SK-N-SH (cell line): ENCODE results near the gene CKS1B. TPM values are rescaled to one million over a fixed set of nuclear protein-coding genes. Genes with fewer than 3 reads are reported as not detected.

ENCODE experiments used
- CTCF ChIA-PET: fragments of 300-600, 350-600 bp; formaldehyde crosslinking; extraction: SDS; loops from one replicate; lab custom pipeline; 2021; lab: Yijun Ruan, JAX
- POLR2A ChIA-PET: fragments of 350-600 bp; sonication (Branson Sonifier 250); formaldehyde crosslinking; extraction: SDS; loops from one replicate; lab custom pipeline; 2020; ENCODE audit warnings: antibody characterized with exemption, inconsistent platforms; lab: Yijun Ruan, JAX
- DNase-seq: peaks from one replicate; pipeline ENCODE4 v3.0.0; 2012
- H2AFZ ChIP-seq: fragments of 200-600 bp; sonication (generic); 2 replicates; pipeline ENCODE4 v1.8.1; 2016; ENCODE audit warnings: antibody characterized with exemption, mild to moderate bottlenecking, low read depth
- H3F3A ChIP-seq: fragments of 200-600 bp; sonication (generic); replicated peaks from 2 replicates; pipeline ENCODE3; 2016; ENCODE audit warnings: antibody characterized with exemption, mild to moderate bottlenecking; ENCODE audit not compliant: insufficient read depth
- H3K27ac ChIP-seq, 2 experiments: fragments of 200-500 bp in 1 of 2; fragments of 200-600 bp in 1 of 2; sonication (Bioruptor generic) in 1 of 2; sonication (generic), shearing (Covaris generic) in 1 of 2; 2 replicates each; pipeline versions ENCODE4 v1.5.1 to v1.6.1; 2014 to 2016; ENCODE audit warnings: low read depth in 2 of 2, inconsistent platforms in 1 of 2, low read length in 1 of 2, mild to moderate bottlenecking in 1 of 2, mixed read lengths in 1 of 2
- H3K27me3 ChIP-seq: fragments of 200-600 bp; sonication (generic), shearing (Covaris generic); 2 replicates; pipeline ENCODE4 v1.6.1; 2016; ENCODE audit warnings: mixed run types; ENCODE audit not compliant: insufficient read depth
- H3K36me3 ChIP-seq, 2 experiments: fragments of 200-500 bp in 1 of 2; fragments of 200-600 bp in 1 of 2; sonication (Bioruptor generic) in 1 of 2; sonication (generic) in 1 of 2; replicated peaks in 1 of 2; 2 replicates each; pipeline versions ENCODE3 to v1.5.1; 2014 to 2016; ENCODE audit warnings: low read length in 1 of 2, mild to moderate bottlenecking in 1 of 2; ENCODE audit not compliant: insufficient read depth in 2 of 2, control insufficient read depth in 1 of 2
- H3K4me1 ChIP-seq, 2 experiments: fragments of 200-500 bp in 1 of 2; fragments of 200-600 bp in 1 of 2; sonication (Bioruptor generic) in 1 of 2; sonication (generic), shearing (Covaris generic) in 1 of 2; 2 replicates each; pipeline versions ENCODE4 v1.5.1 to v1.6.1; 2014 to 2016; ENCODE audit warnings: low read depth in 1 of 2, low read length in 1 of 2, mixed run types in 1 of 2; ENCODE audit not compliant: insufficient read depth in 2 of 2, control insufficient read depth in 1 of 2
- H3K4me2 ChIP-seq: fragments of 200-600 bp; sonication (generic), shearing (Covaris generic); 2 replicates; pipeline ENCODE4 v1.6.1; 2017; ENCODE audit warnings: mixed run types
- H3K4me3 ChIP-seq, 2 experiments: fragments of 200-500 bp in 1 of 2; fragments of 200-600 bp in 1 of 2; sonication (Bioruptor generic) in 1 of 2; sonication (generic), shearing (Covaris generic) in 1 of 2; 2 replicates each; pipeline versions ENCODE4 v1.5.1 to v1.8.1; 2014 to 2016; ENCODE audit warnings: low read depth in 2 of 2, inconsistent platforms in 1 of 2, low read length in 1 of 2, mild to moderate bottlenecking in 1 of 2, mixed read lengths in 1 of 2, moderate library complexity in 1 of 2
- H3K79me2 ChIP-seq: fragments of 200-600 bp; sonication (generic); 2 replicates; pipeline ENCODE4 v1.8.1; 2017; ENCODE audit warnings: mild to moderate bottlenecking; ENCODE audit not compliant: insufficient read depth
- H3K9ac ChIP-seq: fragments of 200-600 bp; sonication (generic); 2 replicates; pipeline ENCODE4 v1.6.1; 2017; ENCODE audit warnings: mixed run types
- H3K9me2 ChIP-seq: fragments of 200-600 bp; sonication (generic); 2 replicates; pipeline ENCODE4 v1.6.1; 2017; ENCODE audit warnings: mixed run types
- H3K9me3 ChIP-seq: fragments of 200-600 bp; sonication (generic); 2 replicates; pipeline ENCODE4 v1.6.1; 2017; ENCODE audit warnings: mixed run types, mild to moderate bottlenecking, moderate library complexity
- H4K20me1 ChIP-seq: fragments of 200-600 bp; sonication (generic); 2 replicates; pipeline ENCODE4 v1.6.1; 2017; ENCODE audit warnings: mild to moderate bottlenecking, mixed run types; ENCODE audit not compliant: insufficient read depth
- EP300 ChIP-seq, 2 experiments: IDR thresholded peaks; 2 replicates each; pipeline versions ENCODE4 v1.4.0 to v1.6.1; 2012; ENCODE audit warnings: borderline replicate concordance in 1 of 2, low read depth in 1 of 2, low read length in 1 of 2
- EZH2phosphoT487 ChIP-seq: fragments of 200-600 bp; sonication (generic); IDR thresholded peaks from 2 replicates; pipeline ENCODE4 v1.6.1; 2017; ENCODE audit warnings: low read depth, mixed run types, mild to moderate bottlenecking, antibody characterized with exemption, moderate library complexity, borderline replicate concordance
- FOXJ3 ChIP-seq: sonication (generic); formaldehyde crosslinking; IDR thresholded peaks from 2 replicates; pipeline ENCODE4 v1.5.1; 2020; ENCODE audit warnings: mild to moderate bottlenecking, missing genetic modification reagents
- GABPA ChIP-seq: IDR thresholded peaks from 2 replicates; pipeline ENCODE4 v1.4.0; 2012; ENCODE audit warnings: low read depth, mild to moderate bottlenecking
- JUND ChIP-seq: IDR thresholded peaks from 2 replicates; pipeline ENCODE4 v1.4.0; 2012
- MXI1 ChIP-seq: IDR thresholded peaks from 2 replicates; pipeline ENCODE4 v1.6.1; 2012; ENCODE audit warnings: mild to moderate bottlenecking, low read depth, low read length, improper control_type of control experiment
- RCOR1 ChIP-seq: fragments of 150-350 bp; IDR thresholded peaks from 2 replicates; pipeline ENCODE4 v1.6.1; 2017; ENCODE audit warnings: antibody characterized with exemption, low read length
- SIN3A ChIP-seq: IDR thresholded peaks from 2 replicates; pipeline ENCODE4 v1.6.1; 2012; ENCODE audit warnings: low read depth, mild to moderate bottlenecking, low read length, moderate library complexity, borderline replicate concordance
- TAF1 ChIP-seq: IDR thresholded peaks from 2 replicates; pipeline ENCODE4 v1.6.1; 2012; ENCODE audit warnings: low read depth, mild to moderate bottlenecking, low read length, moderate library complexity, borderline replicate concordance
- TEAD4 ChIP-seq: IDR thresholded peaks from 2 replicates; pipeline ENCODE4 v1.4.0; 2012; ENCODE audit warnings: mild to moderate bottlenecking, borderline replicate concordance; ENCODE audit not compliant: insufficient read depth
- WGBS: methylation state at CpG from one replicate; pipeline ENCODE4 v1.1.6; 2017; ENCODE audit warnings: low lambda C conversion rate; 5-methylcytosine and 5-hydroxymethylcytosine counted together
- polyA plus RNA-seq, 3 experiments: library from polyadenylated mRNA; depleted of rRNA; stranded (reverse); fragments of >200 nt; gene quantifications; 2 replicates each; pipeline ENCODE4 v1.2.3, GENCODE V29; 2012
- TF ChIP-seq, protein P1 (sequence below): fragments of 150-350 bp; IDR thresholded peaks from 2 replicates; pipeline ENCODE4 v1.6.1; 2016; ENCODE audit warnings: mild to moderate bottlenecking, low read depth, low read length
- TF ChIP-seq, protein P2 (sequence below): IDR thresholded peaks from 2 replicates; pipeline ENCODE4 v1.4.0; 2012; ENCODE audit warnings: low read depth, borderline replicate concordance

Gene CKS1B
- polyA plus RNA-seq, 1 of the 3 experiments (the other 2 are of a cell fraction) = 308 TPM

DNA sequence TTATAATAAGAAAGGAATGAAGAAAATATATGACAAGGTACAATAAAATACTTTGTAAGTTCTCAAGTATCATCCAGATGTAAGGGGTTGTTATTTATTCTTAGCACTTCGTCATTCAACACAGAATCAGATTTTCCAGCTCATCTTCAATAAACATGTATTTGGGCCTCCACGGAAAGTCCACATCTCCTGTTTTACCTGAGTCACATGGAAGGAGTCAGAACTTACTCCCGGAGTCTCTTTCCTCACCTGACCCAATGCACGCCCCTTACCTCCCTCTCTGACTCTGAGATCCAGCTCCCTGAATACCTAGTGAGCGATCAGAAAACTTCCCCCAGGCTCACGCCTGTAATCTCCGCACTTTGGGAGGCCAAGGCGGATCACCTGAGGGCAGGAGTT is 36.5 kb upstream of the CKS1B start:
- ChIA-PET CTCF (interaction anchor here (0.7 to 6.6 kb wide), 5 partner anchors 24 to 459 kb away, joined by 3 to 34 read pairs (median 4); partner anchors contain the start of gene PYGO2), POLR2A (interaction anchor here (0.5 to 2.1 kb wide), 2 partner anchors 23 to 69 kb away, joined by 3 to 5 read pairs; partner anchors contain the start of gene PYGO2)
- no peaks in the 10 kb centered on the region for H4K20me1 ChIP-seq
- H3K4me3 ChIP-seq = peak overlapping the region; percentile 63 to 77; a peak in 3 of 4 replicates
- no peaks in the 10 kb centered on the region for H3K36me3 ChIP-seq
- H3K9me2 ChIP-seq = no peaks in the 10 kb centered on the region
- H3K4me2 ChIP-seq = peak overlapping the region; percentile 94
- H3F3A ChIP-seq = peaks cover 12% of the 10 kb centered on the region
- DNase-seq = no peak
- H3K4me1 ChIP-seq = peaks cover 20 to 35% of the 10 kb centered on the region in 2 experiments; a peak in 3 of 4 replicates
- H3K27ac ChIP-seq = peak overlapping the region; percentile 94 to 95
- no peaks in the 10 kb centered on the region for H3K9me3 ChIP-seq
- H3K79me2 ChIP-seq = peaks cover 12% of the 10 kb centered on the region; the same call in 1 of the 2 replicates
- peak overlapping the region; percentile 94 for H2AFZ ChIP-seq
- H3K9ac ChIP-seq = peak overlapping the region; percentile 90
- TF ChIP-seq, protein P1, sequence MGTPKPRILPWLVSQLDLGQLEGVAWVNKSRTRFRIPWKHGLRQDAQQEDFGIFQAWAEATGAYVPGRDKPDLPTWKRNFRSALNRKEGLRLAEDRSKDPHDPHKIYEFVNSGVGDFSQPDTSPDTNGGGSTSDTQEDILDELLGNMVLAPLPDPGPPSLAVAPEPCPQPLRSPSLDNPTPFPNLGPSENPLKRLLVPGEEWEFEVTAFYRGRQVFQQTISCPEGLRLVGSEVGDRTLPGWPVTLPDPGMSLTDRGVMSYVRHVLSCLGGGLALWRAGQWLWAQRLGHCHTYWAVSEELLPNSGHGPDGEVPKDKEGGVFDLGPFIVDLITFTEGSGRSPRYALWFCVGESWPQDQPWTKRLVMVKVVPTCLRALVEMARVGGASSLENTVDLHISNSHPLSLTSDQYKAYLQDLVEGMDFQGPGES = no peak
- TF ChIP-seq TEAD4 = no peak
- no peaks in the 10 kb centered on the region for H3K27me3 ChIP-seq
- 96% methylated on average over 8 of the region's 8 CpGs for WGBS

DNA sequence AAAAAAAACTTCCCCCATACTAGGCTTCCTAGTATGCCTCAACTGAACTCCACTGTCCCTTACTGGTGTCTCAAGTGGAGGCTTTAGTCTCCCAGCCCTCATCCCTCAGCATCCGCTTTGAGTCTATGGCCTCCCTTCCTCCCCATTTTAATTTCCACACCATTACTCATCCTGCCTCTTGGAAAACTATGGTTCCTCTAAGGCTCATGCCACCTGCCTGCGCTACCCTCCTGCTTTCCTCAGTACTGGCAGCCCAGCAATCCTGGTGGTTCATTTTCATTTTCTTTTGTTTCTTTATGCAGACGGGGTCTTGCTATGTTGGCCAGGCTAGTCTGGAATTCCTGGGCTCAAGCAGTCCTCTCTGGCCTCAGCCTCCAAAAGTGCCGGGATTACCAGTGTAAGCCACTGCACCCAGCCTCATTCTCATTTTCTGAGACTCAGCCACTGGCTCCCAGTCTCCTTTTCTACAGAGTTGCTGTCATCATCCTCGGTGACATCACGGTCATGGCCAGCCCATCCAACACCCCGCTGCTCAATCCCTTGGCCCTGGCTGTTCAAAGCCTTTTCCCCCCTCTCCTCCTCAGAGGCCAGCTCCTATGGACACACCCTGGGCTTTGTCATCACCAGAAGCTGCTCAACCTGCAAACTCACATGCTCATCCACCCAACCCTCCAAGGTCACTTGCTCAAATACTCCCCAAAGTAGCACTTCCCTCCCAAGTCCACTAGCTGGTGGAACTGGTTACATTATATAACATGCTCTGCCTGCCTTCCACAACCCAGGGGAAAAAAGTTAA is 35.7 kb upstream of the CKS1B start:
- H3K27ac ChIP-seq = peak overlapping the region in 1 of 2 experiments; percentile 94; a peak in 2 of 4 replicates
- H3K27me3 ChIP-seq = no peaks in the 10 kb centered on the region
- CTCF ChIA-PET = interaction anchor here (0.7 to 6.6 kb wide), 8 partner anchors 18 to 460 kb away, joined by 3 to 34 read pairs (median 5); partner anchors contain the start of genes PBXIP1 and PYGO2
- no peak for DNase-seq
- peaks cover 15% of the 10 kb centered on the region for H3F3A ChIP-seq
- no peaks in the 10 kb centered on the region for H3K9me3 ChIP-seq
- peaks cover 20 to 35% of the 10 kb centered on the region in 2 experiments; a peak in 3 of 4 replicates for H3K4me1 ChIP-seq
- H2AFZ ChIP-seq = no peak overlapping the region
- WGBS = 98% methylated on average over 7 of the region's 7 CpGs
- no peaks in the 10 kb centered on the region for H3K9me2 ChIP-seq
- no peak overlapping the region for H3K4me2 ChIP-seq
- H4K20me1 ChIP-seq = no peaks in the 10 kb centered on the region
- no peaks in the 10 kb centered on the region for H3K36me3 ChIP-seq
- POLR2A ChIA-PET = no interaction called here
- H3K9ac ChIP-seq = no peak overlapping the region
- H3K79me2 ChIP-seq = peaks cover 12% of the 10 kb centered on the region; the same call in 1 of the 2 replicates
- TF ChIP-seq MXI1 = no peak
- H3K4me3 ChIP-seq = no peak overlapping the region

DNA sequence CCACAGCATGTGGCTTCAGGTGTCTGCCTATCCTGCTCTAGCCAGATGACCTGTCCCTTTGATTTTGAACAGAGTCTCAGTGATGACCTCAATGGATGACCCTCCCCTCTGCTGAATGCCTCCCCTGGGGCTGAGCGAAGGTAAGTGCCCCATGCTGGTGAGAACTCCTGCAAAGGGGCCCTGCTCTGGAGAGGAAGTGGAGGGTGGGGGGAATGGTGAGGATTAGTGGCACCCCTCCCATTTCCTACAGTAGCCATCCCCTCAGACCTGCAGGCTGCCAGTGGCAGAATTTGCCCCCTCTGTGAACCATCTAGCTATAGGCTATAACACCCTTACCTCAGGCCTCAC is 34.3 kb upstream of the CKS1B start:
- Histone ChIP-seq H3K4me3 (no peak overlapping the region), H4K20me1 (no peaks in the 10 kb centered on the region), H3K4me2 (no peak overlapping the region), H3K79me2 (peaks cover 10% of the 10 kb centered on the region; the same call in 1 of the 2 replicates), H3K27ac (no peak overlapping the region), H3K9ac (no peak overlapping the region), H3K9me2 (no peaks in the 10 kb centered on the region), H3K27me3 (no peaks in the 10 kb centered on the region), H2AFZ (no peak overlapping the region), H3K9me3 (no peaks in the 10 kb centered on the region), H3K36me3 (peaks cover 0 to 2% of the 10 kb centered on the region in 2 experiments), H3F3A (peaks cover 19% of the 10 kb centered on the region), H3K4me1 (peaks cover 20 to 35% of the 10 kb centered on the region in 2 experiments; a peak in 3 of 4 replicates)
- POLR2A ChIA-PET = interaction anchor here (0.7 kb wide), 1 partner anchor 25 kb away, joined by 3 read pairs; no protein-coding TSS in a partner anchor
- WGBS = 89% methylated on average over 1 of the region's 1 CpG
- CTCF ChIA-PET = interaction anchor here (1.6 to 6.6 kb wide), 6 partner anchors 16 to 271 kb away, joined by 5 to 34 read pairs (median 7); partner anchors contain the start of gene PBXIP1
- no peak for DNase-seq
- TF ChIP-seq JUND = no peak
- TF ChIP-seq GABPA = no peak
- no peak for TF ChIP-seq EZH2phosphoT487
- TF ChIP-seq RCOR1 = no peak
- no peak for TF ChIP-seq EP300 (IDR thresholded peaks at IDR 0.05; ENCODE audit: borderline replicate concordance in 1 of 2, low read depth in 1 of 2, low read length in 1 of 2)
- no peak for TF ChIP-seq TAF1
- TF ChIP-seq, protein P2, sequence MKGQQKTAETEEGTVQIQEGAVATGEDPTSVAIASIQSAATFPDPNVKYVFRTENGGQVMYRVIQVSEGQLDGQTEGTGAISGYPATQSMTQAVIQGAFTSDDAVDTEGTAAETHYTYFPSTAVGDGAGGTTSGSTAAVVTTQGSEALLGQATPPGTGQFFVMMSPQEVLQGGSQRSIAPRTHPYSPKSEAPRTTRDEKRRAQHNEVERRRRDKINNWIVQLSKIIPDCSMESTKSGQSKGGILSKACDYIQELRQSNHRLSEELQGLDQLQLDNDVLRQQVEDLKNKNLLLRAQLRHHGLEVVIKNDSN = no peak
- TF ChIP-seq SIN3A = no peak
- no peak for TF ChIP-seq FOXJ3 (CRISPR knock-in tag)
- TF ChIP-seq, protein P1 = no peak
